Measurements from ENCODE around the gene SPCS3. TPM values are rescaled to one million over a fixed set of nuclear protein-coding genes. Genes with fewer than 3 reads are reported as not detected.

SPCS3 gene
- total and polyA plus RNA-seq, 2 of the 13 experiments (the other 11 are each of a cell fraction or from before 2014, with no cell fraction given): 26.3 to 57.0 TPM

DNA sequence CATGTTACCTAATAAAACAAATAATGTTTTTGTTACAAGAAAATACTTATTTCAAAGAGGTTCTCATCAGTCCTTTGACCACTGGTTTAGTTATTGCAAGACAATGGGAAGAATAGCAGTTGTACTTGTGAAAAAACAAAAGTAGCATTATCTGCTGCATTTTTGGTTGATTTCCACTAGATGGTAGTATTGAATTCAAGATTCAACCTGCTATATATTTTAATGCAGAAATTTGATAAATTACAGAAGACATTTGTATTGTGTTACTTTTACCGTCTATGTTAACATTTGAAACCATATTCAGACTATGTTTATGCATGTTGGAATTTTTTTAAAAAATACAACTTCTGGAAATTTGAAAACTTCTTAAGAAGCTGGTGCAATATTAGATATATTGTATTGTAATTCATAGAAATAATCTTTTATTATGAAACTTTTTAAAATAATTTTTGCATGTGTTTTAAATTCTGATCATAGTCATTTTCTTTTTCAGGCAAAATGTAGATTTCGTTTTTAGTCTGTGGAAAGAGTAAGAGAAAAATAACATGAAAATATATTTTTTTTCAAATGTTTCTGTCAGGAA lies 56.4 kb downstream of the SPCS3 start:
- Histone ChIP-seq H3K9ac (ENCODE audit: insufficient read depth, low read depth, low read length) (no peak overlapping the region), H3K27ac (ENCODE audit: extremely low read length, insufficient read depth, low read length) (no peak overlapping the region), H3K4me3 (replicated peaks in 1 of 3; ENCODE audit: insufficient read depth in 1 of 3, low read depth in 2 of 3, low read length in 3 of 3) (no peak overlapping the region), H4K20me1 (ENCODE audit: insufficient read depth, low read length) (no peaks in the 10 kb centered on the region), H3K4me2 (ENCODE audit: low read depth, low read length) (no peak overlapping the region), H3K9me3 (ENCODE audit: low read length) (no peaks in the 10 kb centered on the region), H3K79me2 (ENCODE audit: insufficient read depth, low read length) (no peaks in the 10 kb centered on the region), H2AFZ (ENCODE audit: low read length) (no peak overlapping the region), H3K4me1 (ENCODE audit: insufficient read depth, low read length) (0 out of 2 replicates have a peak, but pooled peaks cover 4% of the 10 kb centered on the region), H3K36me3 (replicated peaks in 1 of 2; ENCODE audit: control insufficient read depth in 1 of 2, insufficient read depth in 2 of 2, low read length in 2 of 2) (no peaks in the 10 kb centered on the region), H3K27me3 (ENCODE audit: control insufficient read depth in 1 of 2, insufficient read depth in 2 of 2, low read length in 2 of 2) (no peaks in the 10 kb centered on the region; a peak in 1 of 5 replicates)
- intact Hi-C loops (cut with micrococcal nuclease; ENCODE audit: unreplicated experiment) (loop anchor here (5.0 kb wide), 1 partner anchor 416 kb away; the partner anchor contains the start of gene VEGFC), in situ Hi-C loops (cut with HindIII; ENCODE audit: extremely low pct_ligation_motif_present, low pct_unique_long_range_greater_than_20kb) (no loop called here)
- no peak for TF ChIP-seq SALL2 (CRISPR knock-in tag; IDR thresholded peaks at IDR 0.05)
- no peak for TF ChIP-seq ZNF337 (CRISPR knock-in tag; IDR thresholded peaks at IDR 0.05; ENCODE audit: borderline replicate concordance, low read depth)
- TF ChIP-seq ZNF292 (CRISPR knock-in tag; IDR thresholded peaks at IDR 0.05; ENCODE audit: borderline replicate concordance, low read depth): no peak
- TF ChIP-seq ZNF549 (CRISPR knock-in tag; IDR thresholded peaks at IDR 0.05): no peak
- no peak for TF ChIP-seq SIX4 (CRISPR knock-in tag; IDR thresholded peaks at IDR 0.05)
- TF ChIP-seq FOXP1 (IDR thresholded peaks at IDR 0.05): no peak
- TF ChIP-seq FOXP1 (CRISPR knock-in tag; IDR thresholded peaks at IDR 0.05): no peak
- TF ChIP-seq, protein P1, sequence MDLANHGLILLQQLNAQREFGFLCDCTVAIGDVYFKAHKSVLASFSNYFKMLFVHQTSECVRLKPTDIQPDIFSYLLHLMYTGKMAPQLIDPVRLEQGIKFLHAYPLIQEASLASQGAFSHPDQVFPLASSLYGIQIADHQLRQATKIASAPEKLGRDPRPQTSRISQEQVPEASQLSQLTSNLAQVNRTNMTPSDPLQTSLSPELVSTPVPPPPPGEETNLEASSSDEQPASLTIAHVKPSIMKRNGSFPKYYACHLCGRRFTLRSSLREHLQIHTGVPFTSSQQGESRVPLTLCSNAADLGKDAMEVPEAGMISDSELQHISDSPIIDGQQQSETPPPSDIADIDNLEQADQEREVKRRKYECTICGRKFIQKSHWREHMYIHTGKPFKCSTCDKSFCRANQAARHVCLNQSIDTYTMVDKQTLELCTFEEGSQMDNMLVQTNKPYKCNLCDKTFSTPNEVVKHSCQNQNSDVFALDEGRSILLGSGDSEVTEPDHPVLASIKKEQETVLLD (CRISPR knock-in tag; IDR thresholded peaks at IDR 0.05; ENCODE audit: low read depth): no peak
- no peak for TF ChIP-seq SSRP1 (CRISPR knock-in tag; IDR thresholded peaks at IDR 0.05)
- no peak for TF ChIP-seq ZMAT3 (CRISPR knock-in tag; conservative IDR thresholded peaks at IDR 0.05)
- no peak for TF ChIP-seq ZNF780A (CRISPR knock-in tag; IDR thresholded peaks at IDR 0.05)
- no peak for TF ChIP-seq ZSCAN29 (CRISPR knock-in tag; conservative IDR thresholded peaks at IDR 0.05)
- TF ChIP-seq, protein P2, sequence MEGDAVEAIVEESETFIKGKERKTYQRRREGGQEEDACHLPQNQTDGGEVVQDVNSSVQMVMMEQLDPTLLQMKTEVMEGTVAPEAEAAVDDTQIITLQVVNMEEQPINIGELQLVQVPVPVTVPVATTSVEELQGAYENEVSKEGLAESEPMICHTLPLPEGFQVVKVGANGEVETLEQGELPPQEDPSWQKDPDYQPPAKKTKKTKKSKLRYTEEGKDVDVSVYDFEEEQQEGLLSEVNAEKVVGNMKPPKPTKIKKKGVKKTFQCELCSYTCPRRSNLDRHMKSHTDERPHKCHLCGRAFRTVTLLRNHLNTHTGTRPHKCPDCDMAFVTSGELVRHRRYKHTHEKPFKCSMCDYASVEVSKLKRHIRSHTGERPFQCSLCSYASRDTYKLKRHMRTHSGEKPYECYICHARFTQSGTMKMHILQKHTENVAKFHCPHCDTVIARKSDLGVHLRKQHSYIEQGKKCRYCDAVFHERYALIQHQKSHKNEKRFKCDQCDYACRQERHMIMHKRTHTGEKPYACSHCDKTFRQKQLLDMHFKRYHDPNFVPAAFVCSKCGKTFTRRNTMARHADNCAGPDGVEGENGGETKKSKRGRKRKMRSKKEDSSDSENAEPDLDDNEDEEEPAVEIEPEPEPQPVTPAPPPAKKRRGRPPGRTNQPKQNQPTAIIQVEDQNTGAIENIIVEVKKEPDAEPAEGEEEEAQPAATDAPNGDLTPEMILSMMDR (CRISPR knock-in tag; IDR thresholded peaks at IDR 0.05): peak; percentile 36
- peak; percentile 46 for TF ChIP-seq STAG1 (CRISPR knock-in tag; IDR thresholded peaks at IDR 0.05)
- WGBS (ENCODE audit: low lambda C conversion rate): 0% methylated on average over 2 of the region's 2 CpGs
- DNase-seq (ENCODE audit: low spot score): no peak
- BruUV-seq (replicated peaks): no TSS peak
- ChIA-PET CTCF (ENCODE audit: low intra/inter-chr PET ratio, low total read pairs) (no interaction called here), POLR2A (no interaction called here)
- FAIRE-seq: no peak
- ATAC-seq: no peak

Data from HepG2 (cell line).